ENCODE results near the gene SCMH1.

DNA sequence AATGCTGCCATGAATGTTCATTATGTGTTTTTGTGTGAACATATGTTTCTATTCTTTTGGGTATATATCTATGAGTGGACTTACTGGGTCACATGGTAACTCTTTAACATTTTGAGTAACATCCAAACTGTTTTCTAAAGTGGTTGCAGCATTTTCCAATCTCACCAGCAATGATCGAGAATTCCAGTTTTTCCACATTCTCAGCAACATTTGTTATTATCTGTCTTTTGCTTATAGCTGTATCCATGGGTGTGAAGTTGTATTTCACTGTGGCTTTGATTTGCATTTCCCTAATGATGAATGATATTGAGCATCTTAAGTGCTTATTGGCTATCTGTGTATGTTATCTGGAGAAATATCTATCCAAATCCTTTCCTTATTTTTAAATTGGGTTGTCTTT is 131.4 kb downstream of the SCMH1 start:
- TF ChIP-seq, protein P1, sequence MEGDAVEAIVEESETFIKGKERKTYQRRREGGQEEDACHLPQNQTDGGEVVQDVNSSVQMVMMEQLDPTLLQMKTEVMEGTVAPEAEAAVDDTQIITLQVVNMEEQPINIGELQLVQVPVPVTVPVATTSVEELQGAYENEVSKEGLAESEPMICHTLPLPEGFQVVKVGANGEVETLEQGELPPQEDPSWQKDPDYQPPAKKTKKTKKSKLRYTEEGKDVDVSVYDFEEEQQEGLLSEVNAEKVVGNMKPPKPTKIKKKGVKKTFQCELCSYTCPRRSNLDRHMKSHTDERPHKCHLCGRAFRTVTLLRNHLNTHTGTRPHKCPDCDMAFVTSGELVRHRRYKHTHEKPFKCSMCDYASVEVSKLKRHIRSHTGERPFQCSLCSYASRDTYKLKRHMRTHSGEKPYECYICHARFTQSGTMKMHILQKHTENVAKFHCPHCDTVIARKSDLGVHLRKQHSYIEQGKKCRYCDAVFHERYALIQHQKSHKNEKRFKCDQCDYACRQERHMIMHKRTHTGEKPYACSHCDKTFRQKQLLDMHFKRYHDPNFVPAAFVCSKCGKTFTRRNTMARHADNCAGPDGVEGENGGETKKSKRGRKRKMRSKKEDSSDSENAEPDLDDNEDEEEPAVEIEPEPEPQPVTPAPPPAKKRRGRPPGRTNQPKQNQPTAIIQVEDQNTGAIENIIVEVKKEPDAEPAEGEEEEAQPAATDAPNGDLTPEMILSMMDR (IDR thresholded peaks at IDR 0.05), result no peak
- TF ChIP-seq POLR2A (IDR thresholded peaks at IDR 0.05), result no peak
